IMR-90 (cell line): ENCODE results near the gene FAM210B. TPM values are rescaled to one million over a fixed set of nuclear protein-coding genes. Genes with fewer than 3 reads are reported as not detected.

Experiments
- ATAC-seq: fragments of 200-7000 bp; cut with Tn5 transposase; 2 replicates; pipeline ENCODE4 v1.9.1; 2020; ENCODE audit warnings: low read depth, mild to moderate bottlenecking, moderate library complexity
- BruUV-seq: library from RNA; stranded (reverse); fragments of 400-500 nt; replicated peaks from 2 replicates; lab custom pipeline; 2021; lab: Mats Ljungman, UMichigan
- CTCF ChIA-PET: fragments of 300-600 bp; formaldehyde crosslinking; extraction: SDS; loops from one replicate; lab custom pipeline; 2021; ENCODE audit warnings: antibody characterized with exemption; lab: Yijun Ruan, JAX
- POLR2A ChIA-PET: fragments of 300-600 bp; sonication (Branson Sonifier 250); formaldehyde crosslinking; loops from one replicate; lab custom pipeline; 2022; ENCODE audit warnings: antibody characterized with exemption; ENCODE audit not compliant: unreplicated experiment; lab: Charles Lee
- DNase-seq: peaks from one replicate; pipeline ENCODE4 v3.0.0; 2013
- H2AFZ ChIP-seq: replicated peaks from 2 replicates; pipeline ENCODE3; 2013; ENCODE audit warnings: low read length, mild to moderate bottlenecking; ENCODE audit not compliant: poor library complexity
- H2AK5ac ChIP-seq: 2 replicates; pipeline ENCODE4 v1.6.1; 2013; ENCODE audit warnings: low read depth, low read length, inconsistent platforms
- H2AK9ac ChIP-seq: replicated peaks from 2 replicates; pipeline ENCODE3; 2013; ENCODE audit warnings: mild to moderate bottlenecking, low read depth, low read length, moderate library complexity; ENCODE audit not compliant: poor library complexity
- H2BK120ac ChIP-seq: 2 replicates; pipeline ENCODE4 v1.6.1; 2013; ENCODE audit warnings: low read depth, low read length, inconsistent platforms
- H2BK15ac ChIP-seq: 3 replicates; pipeline ENCODE4 v1.6.1; 2013; ENCODE audit warnings: low read depth, low read length, inconsistent platforms
- H2BK20ac ChIP-seq: 2 replicates; pipeline ENCODE4 v1.6.1; 2013; ENCODE audit warnings: low read depth, mild to moderate bottlenecking, inconsistent platforms, low read length, moderate library complexity
- H2BK5ac ChIP-seq: 2 replicates; pipeline ENCODE4 v1.6.1; 2013; ENCODE audit warnings: mild to moderate bottlenecking, low read depth, low read length, inconsistent platforms; ENCODE audit not compliant: poor library complexity, severe bottlenecking
- H3K14ac ChIP-seq: replicated peaks from 2 replicates; pipeline ENCODE4 v1.6.1; 2013; ENCODE audit warnings: low read depth, low read length, inconsistent platforms
- H3K18ac ChIP-seq: 2 replicates; pipeline ENCODE4 v1.6.1; 2013; ENCODE audit warnings: low read depth, low read length, control low read depth
- H3K23ac ChIP-seq: 2 replicates; pipeline ENCODE4 v1.6.1; 2013; ENCODE audit warnings: low read depth, low read length, inconsistent platforms
- H3K27ac ChIP-seq: 2 replicates; pipeline ENCODE4 v1.5.1; 2013; ENCODE audit warnings: mild to moderate bottlenecking, control low read depth, low read length; ENCODE audit not compliant: insufficient read depth
- H3K27me3 ChIP-seq: 2 replicates; pipeline ENCODE4 v1.6.1; 2013; ENCODE audit warnings: low read length; ENCODE audit not compliant: control insufficient read depth, insufficient read depth
- H3K36me3 ChIP-seq: 2 replicates; pipeline ENCODE4 v1.6.1; 2013; ENCODE audit warnings: low read length, mixed read lengths; ENCODE audit not compliant: control insufficient read depth, insufficient read depth
- H3K4ac ChIP-seq: 2 replicates; pipeline ENCODE4 v1.6.1; 2013; ENCODE audit warnings: low read depth, low read length, inconsistent platforms
- H3K4me1 ChIP-seq: 2 replicates; pipeline ENCODE4 v1.6.1; 2013; ENCODE audit warnings: low read length, mixed read lengths; ENCODE audit not compliant: control insufficient read depth, insufficient read depth
- H3K4me2 ChIP-seq: 2 replicates; pipeline ENCODE4 v1.6.1; 2013; ENCODE audit warnings: low read depth, mild to moderate bottlenecking, control low read depth, low read length, moderate library complexity
- H3K4me3 ChIP-seq: 2 replicates; pipeline ENCODE4 v1.5.1; 2013; ENCODE audit warnings: low read depth, mild to moderate bottlenecking, control low read depth, low read length, moderate library complexity; ENCODE audit not compliant: insufficient read depth
- H3K56ac ChIP-seq: 2 replicates; pipeline ENCODE4 v1.6.1; 2013; ENCODE audit warnings: low read length, inconsistent platforms; ENCODE audit not compliant: insufficient read depth; ENCODE audit errors: extremely low read depth
- H3K79me1 ChIP-seq, 2 experiments: 2 replicates each; pipeline ENCODE4 v1.6.1; 2013; ENCODE audit warnings: low read length in 2 of 2, inconsistent platforms in 1 of 2, low read depth in 1 of 2
- H3K9ac ChIP-seq: 2 replicates; pipeline ENCODE4 v1.6.1; 2013; ENCODE audit warnings: low read depth, low read length, control low read depth
- H3K9me1 ChIP-seq: 2 replicates; pipeline ENCODE4 v1.6.1; 2013; ENCODE audit warnings: low read length, inconsistent platforms; ENCODE audit not compliant: insufficient read depth
- H3K9me3 ChIP-seq: 2 replicates; pipeline ENCODE4 v1.6.1; 2013; ENCODE audit warnings: low read length; ENCODE audit not compliant: control insufficient read depth, insufficient read depth
- H4K20me1 ChIP-seq: 2 replicates; pipeline ENCODE4 v1.6.1; 2013; ENCODE audit warnings: low read length, inconsistent platforms; ENCODE audit not compliant: insufficient read depth
- H4K5ac ChIP-seq: 2 replicates; pipeline ENCODE4 v1.6.1; 2013; ENCODE audit warnings: mild to moderate bottlenecking, low read depth, low read length, control low read depth
- H4K8ac ChIP-seq, 2 experiments: 2 replicates each; pipeline ENCODE4 v1.6.1; 2013; ENCODE audit warnings: low read depth in 2 of 2, low read length in 2 of 2, control low read depth in 1 of 2, inconsistent platforms in 1 of 2
- H4K91ac ChIP-seq: 2 replicates; pipeline ENCODE4 v1.6.1; 2013; ENCODE audit warnings: low read depth, low read length, inconsistent platforms; ENCODE audit not compliant: insufficient read depth
- BHLHE40 ChIP-seq: fragments of 150-350 bp; IDR thresholded peaks from 2 replicates; pipeline ENCODE4 v1.6.1; 2016; ENCODE audit warnings: mild to moderate bottlenecking, low read depth, low read length
- CEBPB ChIP-seq: IDR thresholded peaks from 2 replicates; pipeline ENCODE4 v1.6.1; 2012; ENCODE audit warnings: low read depth, low read length, improper control_type of control experiment
- CHD1 ChIP-seq: IDR thresholded peaks from 2 replicates; pipeline ENCODE4 v1.6.1; 2012; ENCODE audit warnings: low read depth, low read length, improper control_type of control experiment
- FOS ChIP-seq: fragments of 150-350 bp; IDR thresholded peaks from 2 replicates; pipeline ENCODE4 v1.6.1; 2016; ENCODE audit warnings: low read depth, low read length
- MAFK ChIP-seq: IDR thresholded peaks from 2 replicates; pipeline ENCODE4 v1.6.1; 2012; ENCODE audit warnings: low read depth, low read length, improper control_type of control experiment
- MAZ ChIP-seq: IDR thresholded peaks from 2 replicates; pipeline ENCODE4 v1.6.1; 2012; ENCODE audit warnings: low read depth, mild to moderate bottlenecking, low read length, improper control_type of control experiment, moderate library complexity, borderline replicate concordance
- MXI1 ChIP-seq: IDR thresholded peaks from 2 replicates; pipeline ENCODE4 v1.6.1; 2012; ENCODE audit warnings: low read depth, mild to moderate bottlenecking, low read length, moderate library complexity, borderline replicate concordance
- NFE2L2 ChIP-seq: fragments of 150-350 bp; IDR thresholded peaks from 2 replicates; pipeline ENCODE4 v1.6.1; 2016; ENCODE audit warnings: low read depth, mild to moderate bottlenecking, low read length
- RAD21 ChIP-seq: IDR thresholded peaks from 2 replicates; pipeline ENCODE4 v1.6.1; 2012; ENCODE audit warnings: low read length, improper control_type of control experiment
- RCOR1 ChIP-seq: IDR thresholded peaks from 2 replicates; pipeline ENCODE4 v1.6.1; 2012; ENCODE audit warnings: mild to moderate bottlenecking, low read length, improper control_type of control experiment; ENCODE audit not compliant: insufficient replicate concordance
- SMC3 ChIP-seq: fragments of 150-350 bp; IDR thresholded peaks from 2 replicates; pipeline ENCODE4 v1.6.1; 2016; ENCODE audit warnings: low read depth, mild to moderate bottlenecking, antibody characterized with exemption, low read length, moderate library complexity
- WGBS, 2 experiments: methylation state at CpG; one replicate each; pipeline versions ENCODE4 v1.1.5 to v1.1.7; 2013; ENCODE audit warnings: missing lambda C conversion rate in 2 of 2; ENCODE audit not compliant: insufficient read length in 1 of 2; ENCODE audit errors: extremely low coverage in 2 of 2; 5-methylcytosine and 5-hydroxymethylcytosine counted together
- dilution Hi-C: fragments of 300-500 bp; cut with HindIII; formaldehyde crosslinking; loops from one replicate; pipeline ENCODE4 v1.14.3; 2018; ENCODE audit warnings: low sequenced_read_pairs; ENCODE audit not compliant: unreplicated experiment
- in situ Hi-C: fragments of 300-500 bp; cut with MboI; formaldehyde crosslinking; loops from 3 replicates; pipeline ENCODE4 v1.14.3; 2019; ENCODE audit warnings: low sequenced_read_pairs, inconsistent platforms, mixed read lengths
- intact Hi-C: fragments of 100-400 bp; cut with micrococcal nuclease; formaldehyde crosslinking; loops from 2 replicates; pipeline ENCODE4 v1.10.0; 2022
- polyA plus RNA-seq, 3 experiments: library from polyadenylated mRNA; depleted of rRNA; stranded (reverse); fragments of >200 nt; gene quantifications; 2 replicates each; pipeline ENCODE4 v1.2.3, GENCODE V29; 2012; ENCODE audit warnings: low replicate concordance in 1 of 3
- total RNA-seq: library from RNA; depleted of rRNA; stranded (reverse); fragments of >200 nt; gene quantifications from 2 replicates; pipeline ENCODE4 v1.2.3, GENCODE V29; 2012
- TF ChIP-seq, protein P1 (sequence below): conservative IDR thresholded peaks from 2 replicates; pipeline ENCODE4 v1.5.1; 2012; ENCODE audit warnings: mild to moderate bottlenecking, low read depth, low read length, improper control_type of control experiment
- TF ChIP-seq, protein P2 (sequence below): fragments of 150-350 bp; IDR thresholded peaks from 2 replicates; pipeline ENCODE4 v1.6.1; 2016; ENCODE audit warnings: low read depth, mild to moderate bottlenecking, low read length, moderate library complexity, borderline replicate concordance
- TF ChIP-seq, protein P3 (sequence below): fragments of 150-350 bp; IDR thresholded peaks from 2 replicates; pipeline ENCODE4 v1.6.1; 2017; ENCODE audit warnings: mild to moderate bottlenecking, antibody characterized with exemption, low read length, low read depth

The FAM210B gene
- total and polyA plus RNA-seq, 2 of the 4 experiments (the other 2 are of a cell fraction), result 29.5 to 45.0 TPM

DNA sequence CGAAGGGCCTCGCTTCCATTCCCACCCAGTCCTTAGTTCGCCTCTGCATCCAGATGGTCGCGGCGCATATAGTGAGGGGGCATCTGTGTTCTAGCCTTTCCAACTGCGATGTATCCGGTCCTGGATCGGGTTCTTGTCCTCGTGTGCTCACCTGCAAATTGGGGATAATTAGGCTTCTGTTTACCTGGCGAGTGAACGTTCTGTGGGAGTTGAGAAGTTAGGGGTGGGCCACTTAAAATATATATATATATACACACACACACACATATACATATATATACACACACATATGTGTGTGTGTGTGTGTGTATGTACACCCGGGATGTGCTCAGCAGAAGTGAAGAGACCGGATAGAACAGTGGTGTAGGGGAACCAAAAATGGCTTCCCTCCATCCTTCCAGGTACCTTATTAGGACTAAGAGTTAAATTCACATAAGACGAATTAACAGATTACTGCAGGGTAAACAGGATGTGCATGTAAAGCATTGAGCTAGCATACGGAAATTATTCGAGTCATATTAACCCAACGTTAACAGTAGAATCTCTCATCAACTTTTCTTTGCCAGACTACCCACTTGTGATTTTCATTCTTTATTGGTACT, 34.2 kb downstream of the FAM210B start:
- ChIA-PET CTCF (interaction anchor here (1.2 kb wide), 1 partner anchor 49 kb away, joined by 3 read pairs; no protein-coding TSS in a partner anchor), POLR2A (interaction anchor here (1.0 kb wide), 1 partner anchor 51 kb away, joined by 3 read pairs; no protein-coding TSS in a partner anchor)
- Histone ChIP-seq H3K9me1 (peaks cover 15% of the 10 kb centered on the region), H3K27me3 (no peaks in the 10 kb centered on the region), H2BK120ac (peak overlapping the region; percentile 65), H2BK5ac (peak overlapping the region; percentile 81), H3K56ac (peak overlapping the region; percentile 82), H2AFZ (peak overlapping the region; percentile 94), H3K36me3 (peaks cover 22% of the 10 kb centered on the region), H4K8ac (peak overlapping the region; percentile 57 to 97), H2BK15ac (no peak overlapping the region), H2AK5ac (peak overlapping the region; percentile 85), H2BK20ac (no peak overlapping the region), H3K4me1 (peaks cover 2% of the 10 kb centered on the region; the same call in 1 of the 2 replicates), H3K79me1 (peaks cover 46 to 67% of the 10 kb centered on the region in 2 experiments), H3K27ac (peak overlapping the region; percentile 83), H3K9me3 (no peaks in the 10 kb centered on the region), H3K14ac (peak overlapping the region; percentile 98), H3K4me2 (peak overlapping the region; percentile 60), H4K20me1 (no peaks in the 10 kb centered on the region), H3K18ac (peak overlapping the region; percentile 20), H4K91ac (peak overlapping the region; percentile 89), H3K9ac (peak overlapping the region; percentile 92), H3K4me3 (peak overlapping the region; percentile 67), H3K4ac (peak overlapping the region; percentile 94), H4K5ac (peak overlapping the region; percentile 57), H2AK9ac (peak overlapping the region; percentile 98), H3K23ac (peak overlapping the region; percentile 93)
- ATAC-seq (no peak), DNase-seq (no peak)
- in situ Hi-C loops (loop anchor here (25.0 kb wide), 1 partner anchor 969 kb away; the partner anchor contains the start of gene RAE1), dilution Hi-C loops (no loop called here), intact Hi-C loops (loop anchor here (2.0 kb wide), 1 partner anchor 76 kb away; the partner anchor contains the start of gene RTF2)
- WGBS, 2 experiments, result no CpG with 5 or more reads among the region's 18 CpGs
- BruUV-seq, result no TSS peak
- TF ChIP-seq, protein P1, sequence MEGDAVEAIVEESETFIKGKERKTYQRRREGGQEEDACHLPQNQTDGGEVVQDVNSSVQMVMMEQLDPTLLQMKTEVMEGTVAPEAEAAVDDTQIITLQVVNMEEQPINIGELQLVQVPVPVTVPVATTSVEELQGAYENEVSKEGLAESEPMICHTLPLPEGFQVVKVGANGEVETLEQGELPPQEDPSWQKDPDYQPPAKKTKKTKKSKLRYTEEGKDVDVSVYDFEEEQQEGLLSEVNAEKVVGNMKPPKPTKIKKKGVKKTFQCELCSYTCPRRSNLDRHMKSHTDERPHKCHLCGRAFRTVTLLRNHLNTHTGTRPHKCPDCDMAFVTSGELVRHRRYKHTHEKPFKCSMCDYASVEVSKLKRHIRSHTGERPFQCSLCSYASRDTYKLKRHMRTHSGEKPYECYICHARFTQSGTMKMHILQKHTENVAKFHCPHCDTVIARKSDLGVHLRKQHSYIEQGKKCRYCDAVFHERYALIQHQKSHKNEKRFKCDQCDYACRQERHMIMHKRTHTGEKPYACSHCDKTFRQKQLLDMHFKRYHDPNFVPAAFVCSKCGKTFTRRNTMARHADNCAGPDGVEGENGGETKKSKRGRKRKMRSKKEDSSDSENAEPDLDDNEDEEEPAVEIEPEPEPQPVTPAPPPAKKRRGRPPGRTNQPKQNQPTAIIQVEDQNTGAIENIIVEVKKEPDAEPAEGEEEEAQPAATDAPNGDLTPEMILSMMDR, result no peak
- TF ChIP-seq, protein P2, sequence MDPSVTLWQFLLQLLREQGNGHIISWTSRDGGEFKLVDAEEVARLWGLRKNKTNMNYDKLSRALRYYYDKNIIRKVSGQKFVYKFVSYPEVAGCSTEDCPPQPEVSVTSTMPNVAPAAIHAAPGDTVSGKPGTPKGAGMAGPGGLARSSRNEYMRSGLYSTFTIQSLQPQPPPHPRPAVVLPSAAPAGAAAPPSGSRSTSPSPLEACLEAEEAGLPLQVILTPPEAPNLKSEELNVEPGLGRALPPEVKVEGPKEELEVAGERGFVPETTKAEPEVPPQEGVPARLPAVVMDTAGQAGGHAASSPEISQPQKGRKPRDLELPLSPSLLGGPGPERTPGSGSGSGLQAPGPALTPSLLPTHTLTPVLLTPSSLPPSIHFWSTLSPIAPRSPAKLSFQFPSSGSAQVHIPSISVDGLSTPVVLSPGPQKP, result no peak
- TF ChIP-seq RCOR1 (no peak), CHD1 (no peak), CEBPB (no peak), RAD21 (no peak), MAZ (no peak), FOS (no peak), SMC3 (no peak), MAFK (no peak), BHLHE40 (no peak), NFE2L2 (no peak), MXI1 (no peak)
- TF ChIP-seq, protein P3, sequence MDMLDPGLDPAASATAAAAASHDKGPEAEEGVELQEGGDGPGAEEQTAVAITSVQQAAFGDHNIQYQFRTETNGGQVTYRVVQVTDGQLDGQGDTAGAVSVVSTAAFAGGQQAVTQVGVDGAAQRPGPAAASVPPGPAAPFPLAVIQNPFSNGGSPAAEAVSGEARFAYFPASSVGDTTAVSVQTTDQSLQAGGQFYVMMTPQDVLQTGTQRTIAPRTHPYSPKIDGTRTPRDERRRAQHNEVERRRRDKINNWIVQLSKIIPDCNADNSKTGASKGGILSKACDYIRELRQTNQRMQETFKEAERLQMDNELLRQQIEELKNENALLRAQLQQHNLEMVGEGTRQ, result no peak
